ENCODE measurements around the gene SLC43A2. TPM values are rescaled to one million over a fixed set of nuclear protein-coding genes. Genes with fewer than 3 reads are reported as not detected.

The SLC43A2 gene
- total RNA-seq, 2 donors from 2014 or later, result 5.1 to 7.4 TPM

DNA sequence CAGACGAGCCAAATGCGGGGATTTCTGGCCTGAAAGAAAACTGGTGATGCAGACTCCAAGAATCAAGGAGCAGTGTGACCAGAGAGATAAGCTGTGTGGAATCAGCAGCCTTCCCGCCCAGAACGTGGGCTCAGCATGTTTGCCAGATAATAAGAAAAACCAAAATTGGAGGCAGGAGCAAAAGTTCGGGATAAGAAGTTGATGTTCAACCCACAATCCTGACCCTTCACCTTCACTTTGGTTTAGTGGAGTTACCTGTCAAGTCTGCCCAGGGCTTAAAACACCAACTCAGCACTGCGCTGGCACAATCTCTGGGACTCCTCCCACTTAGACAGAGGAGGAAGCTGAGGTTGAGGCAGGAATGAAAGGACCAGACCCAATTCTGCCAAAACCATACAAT is 3.1 kb downstream of the SLC43A2 start:
- H3K36me3 Mint-ChIP-seq (ENCODE audit: low read depth), result peaks cover 2% of the 10 kb centered on the region

DNA sequence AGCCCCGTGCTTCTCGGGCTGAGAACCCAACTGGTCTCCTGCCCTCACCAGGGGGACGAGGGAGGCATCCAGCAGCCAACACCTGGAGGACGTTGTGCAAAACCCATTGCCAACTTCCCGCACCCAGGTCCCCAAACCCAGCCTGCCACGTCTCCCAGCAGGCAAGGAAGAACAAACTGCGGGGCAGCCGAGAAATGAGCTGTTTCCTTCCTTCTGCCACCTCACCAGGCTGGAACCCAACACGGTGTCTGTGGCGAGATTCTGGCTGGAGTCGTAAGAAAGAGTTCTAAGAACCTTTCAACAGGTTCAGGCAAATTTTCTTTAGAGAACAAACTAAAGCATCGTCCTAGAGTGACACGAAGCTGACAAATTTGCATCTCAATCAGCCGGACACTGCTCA is 3.6 kb downstream of the SLC43A2 start:
- H3K36me3 Mint-ChIP-seq (ENCODE audit: low read depth), result no peaks in the 10 kb centered on the region
- H3K4me1 Mint-ChIP-seq, result peaks cover 12% of the 10 kb centered on the region
- H3K27me3 Mint-ChIP-seq, result peaks cover 17% of the 10 kb centered on the region
- ATAC-seq (no peak), DNase-seq (no peak)
- no peak overlapping the region for H3K4me3 Mint-ChIP-seq
- H3K27ac Mint-ChIP-seq, result no peak overlapping the region
- no peaks in the 10 kb centered on the region for H3K9me3 ChIP-seq (ENCODE audit: control insufficient read depth, low read length, poor library complexity, severe bottlenecking)

More for the DNA sequence above, 3.1 kb downstream of the SLC43A2 start:
- H3K4me1 Mint-ChIP-seq, result peaks cover 15% of the 10 kb centered on the region
- H3K9me3 ChIP-seq (ENCODE audit: control insufficient read depth, low read length, poor library complexity, severe bottlenecking), result no peaks in the 10 kb centered on the region
- H3K27me3 Mint-ChIP-seq, result peaks cover 17% of the 10 kb centered on the region
- ATAC-seq (no peak), DNase-seq (no peak)
- H3K4me3 Mint-ChIP-seq, result no peak overlapping the region
- no peak overlapping the region for H3K27ac Mint-ChIP-seq

DNA sequence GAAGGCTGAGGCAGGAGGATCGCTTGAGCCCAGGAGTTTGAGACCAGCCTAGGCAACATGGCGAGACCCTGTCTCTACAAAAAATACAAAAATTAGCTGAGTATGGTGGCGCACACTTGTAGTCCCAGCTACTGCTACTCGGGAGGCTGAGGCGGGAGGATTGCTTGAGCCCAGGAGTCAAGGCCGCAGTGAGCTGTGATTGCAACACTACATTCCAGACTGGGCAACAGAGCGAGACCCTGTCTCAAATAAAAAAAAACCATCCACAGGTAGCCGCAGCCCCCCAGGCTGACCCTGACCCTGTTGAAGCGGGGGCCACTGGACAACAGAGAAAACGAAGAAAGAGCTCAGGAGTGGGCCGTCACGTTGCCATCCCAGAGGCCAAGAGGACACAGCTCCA is 4.0 kb downstream of the SLC43A2 start:
- no peak for ATAC-seq

DNA sequence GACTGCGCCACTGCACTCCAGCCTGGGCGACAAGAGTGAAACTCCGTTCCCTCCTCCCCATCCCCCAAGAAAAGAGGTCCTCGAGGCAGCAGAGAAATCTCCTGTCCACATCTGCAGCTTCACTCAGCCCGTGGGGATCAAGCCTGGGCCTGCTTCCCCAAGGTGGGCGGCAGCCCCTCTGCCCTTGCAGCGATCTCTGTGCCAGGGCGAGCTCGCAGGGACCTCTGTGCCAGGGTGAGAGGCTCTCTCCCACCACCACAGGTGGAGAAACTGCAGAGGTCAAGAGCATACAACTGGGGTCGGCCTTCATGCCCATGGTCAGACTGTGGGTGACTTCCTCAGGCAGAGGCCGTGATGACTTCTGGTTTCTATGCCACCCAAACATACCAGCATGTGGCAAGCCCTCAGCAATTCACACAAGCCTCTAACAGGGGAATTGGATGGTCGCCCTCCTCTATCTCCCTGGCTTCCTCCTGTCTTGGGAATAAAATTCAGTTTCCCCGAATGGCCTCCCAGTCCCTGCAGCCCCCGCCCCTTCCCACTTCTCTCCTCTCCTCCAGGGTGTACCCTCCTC is 5.5 kb downstream of the SLC43A2 start:
- DNase-seq (no peak), ATAC-seq (no peak)
- Mint-ChIP-seq H3K27ac (no peak overlapping the region), H3K4me3 (no peak overlapping the region), H3K27me3 (peaks cover 17% of the 10 kb centered on the region), H3K36me3 (ENCODE audit: low read depth) (no peaks in the 10 kb centered on the region), H3K4me1 (peaks cover 6% of the 10 kb centered on the region)
- H3K9me3 ChIP-seq (ENCODE audit: control insufficient read depth, low read length, poor library complexity, severe bottlenecking), result no peaks in the 10 kb centered on the region

More for the DNA sequence above, 4.0 kb downstream of the SLC43A2 start:
- no peak overlapping the region for H3K4me3 Mint-ChIP-seq
- no peak for DNase-seq
- no peak overlapping the region for H3K27ac Mint-ChIP-seq
- H3K4me1 Mint-ChIP-seq, result peaks cover 10% of the 10 kb centered on the region
- H3K9me3 ChIP-seq (ENCODE audit: control insufficient read depth, low read length, poor library complexity, severe bottlenecking), result no peaks in the 10 kb centered on the region
- H3K27me3 Mint-ChIP-seq, result peaks cover 17% of the 10 kb centered on the region
- H3K36me3 Mint-ChIP-seq (ENCODE audit: low read depth), result no peaks in the 10 kb centered on the region

DNA sequence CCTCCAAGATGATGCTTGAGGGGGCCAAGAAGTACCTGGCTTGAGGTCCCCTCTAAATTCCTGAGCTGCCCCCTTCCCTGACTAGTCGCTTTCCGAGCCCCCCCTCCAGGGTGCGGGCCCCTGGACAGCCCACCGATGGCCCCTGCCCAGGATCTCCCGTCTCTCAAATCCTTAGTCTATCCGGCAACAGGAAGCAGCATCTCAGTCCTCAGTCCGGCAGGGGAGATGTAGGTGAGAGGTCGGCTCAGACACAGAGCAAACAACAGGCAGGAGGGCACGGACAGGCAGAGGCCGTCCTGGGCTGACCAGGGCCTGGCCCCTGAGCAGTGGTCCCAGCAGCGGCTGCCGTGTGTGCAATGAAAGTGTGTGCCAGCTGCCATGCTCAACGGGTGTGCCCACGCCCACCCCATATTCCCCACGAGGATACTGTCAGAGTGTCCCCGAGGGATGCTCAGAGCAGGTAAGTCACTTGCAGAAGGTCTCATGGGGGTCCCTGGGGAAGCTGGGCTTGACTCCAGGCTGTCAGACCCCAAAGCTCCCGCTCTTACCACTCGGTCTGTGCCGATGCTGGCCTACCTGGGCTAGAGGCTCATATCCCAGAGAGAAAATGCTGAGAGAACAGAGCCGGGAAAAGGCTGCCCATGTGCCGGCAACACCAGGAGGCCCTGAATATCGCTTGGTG is 7.2 kb downstream of the SLC43A2 start:
- DNase-seq, result no peak
- H3K27ac Mint-ChIP-seq, result no peak overlapping the region
- no peak for ATAC-seq
- H3K4me3 Mint-ChIP-seq, result no peak overlapping the region
- peaks cover 11% of the 10 kb centered on the region for H3K27me3 Mint-ChIP-seq
- H3K9me3 ChIP-seq (ENCODE audit: control insufficient read depth, low read length, poor library complexity, severe bottlenecking), result no peaks in the 10 kb centered on the region
- H3K36me3 Mint-ChIP-seq (ENCODE audit: low read depth), result no peaks in the 10 kb centered on the region
- H3K4me1 Mint-ChIP-seq, result peaks cover 4% of the 10 kb centered on the region

DNA sequence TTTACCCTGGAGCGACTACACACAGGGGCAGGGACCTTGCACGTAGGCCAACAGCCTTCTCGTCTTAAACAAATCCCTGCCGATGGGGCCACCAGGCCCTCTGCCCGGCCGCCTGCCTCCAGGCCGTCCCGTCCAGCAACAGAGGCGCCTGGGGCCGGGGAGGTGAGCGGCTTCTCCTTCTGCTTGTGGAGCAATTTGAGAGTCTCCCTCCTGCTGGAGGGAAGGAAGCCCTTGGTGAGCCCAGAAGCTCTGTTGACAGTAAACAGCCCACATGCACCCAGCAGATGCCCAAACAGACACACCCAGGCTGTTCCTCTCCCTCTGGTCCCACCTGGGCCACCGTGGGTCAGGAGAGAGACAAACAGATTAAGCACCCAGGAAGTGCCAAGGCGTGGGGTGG is 8.1 kb downstream of the SLC43A2 start:
- peaks cover 2% of the 10 kb centered on the region for H3K27me3 Mint-ChIP-seq
- no peak overlapping the region for H3K27ac Mint-ChIP-seq
- no peak for ATAC-seq
- peaks cover 3% of the 10 kb centered on the region for H3K4me1 Mint-ChIP-seq
- no peaks in the 10 kb centered on the region for H3K9me3 ChIP-seq (ENCODE audit: control insufficient read depth, low read length, poor library complexity, severe bottlenecking)
- H3K4me3 Mint-ChIP-seq, result no peak overlapping the region
- no peaks in the 10 kb centered on the region for H3K36me3 Mint-ChIP-seq (ENCODE audit: low read depth)
- DNase-seq, result no peak

DNA sequence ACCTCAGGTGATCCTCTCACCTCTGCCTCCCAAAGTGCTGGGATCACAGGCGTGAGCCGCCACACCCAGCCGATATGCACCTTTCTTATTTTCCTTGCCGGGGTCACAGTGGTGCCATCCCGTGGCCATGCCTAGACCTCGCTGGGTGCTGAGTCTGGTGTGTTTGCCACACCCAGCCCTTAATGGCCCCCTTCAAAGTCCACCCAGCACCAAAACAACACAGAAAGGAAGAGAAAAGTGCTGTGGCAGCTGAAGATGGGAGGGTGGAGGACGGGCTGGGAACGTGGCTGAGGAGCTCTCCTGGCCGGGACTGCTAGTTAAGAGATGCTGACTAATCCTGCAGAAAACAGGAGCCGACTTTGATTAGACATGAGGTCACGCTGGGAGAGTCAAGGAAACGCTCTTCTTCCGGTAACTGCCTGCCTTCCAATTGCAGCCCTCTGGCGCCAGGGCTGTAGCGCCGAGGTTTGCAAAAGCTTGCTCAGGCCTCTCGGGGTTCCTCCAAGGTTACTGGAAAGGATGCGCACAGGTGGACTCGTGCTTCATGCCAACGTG is 10.9 kb downstream of the SLC43A2 start:
- no peak overlapping the region for H3K4me3 Mint-ChIP-seq
- H3K27ac Mint-ChIP-seq, result no peak overlapping the region
- no peaks in the 10 kb centered on the region for H3K36me3 Mint-ChIP-seq (ENCODE audit: low read depth)
- H3K9me3 ChIP-seq (ENCODE audit: control insufficient read depth, low read length, poor library complexity, severe bottlenecking), result no peaks in the 10 kb centered on the region
- no peak for DNase-seq
- H3K4me1 Mint-ChIP-seq, result peaks cover 3% of the 10 kb centered on the region
- no peaks in the 10 kb centered on the region for H3K27me3 Mint-ChIP-seq
- ATAC-seq, result no peak

DNA sequence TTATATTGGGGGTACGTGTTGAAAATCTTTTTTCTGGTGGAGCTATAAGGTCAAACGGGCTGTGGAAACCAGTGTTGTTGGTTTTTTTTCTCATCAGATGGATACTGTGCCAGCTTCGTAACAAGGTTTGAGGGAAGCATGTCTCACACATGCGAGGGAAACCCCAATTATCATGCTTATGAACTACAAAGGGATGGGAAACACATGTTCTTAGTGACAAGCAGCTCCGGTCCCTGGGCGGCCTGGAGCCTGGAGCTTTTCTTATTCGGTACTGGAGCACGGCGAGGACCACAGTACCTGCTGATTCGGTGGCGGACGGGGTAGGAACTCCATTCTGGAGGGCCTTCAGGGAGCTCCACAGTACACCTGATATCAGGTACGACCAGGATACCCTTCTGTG is 12.5 kb downstream of the SLC43A2 start:
- H3K9me3 ChIP-seq (ENCODE audit: control insufficient read depth, low read length, poor library complexity, severe bottlenecking), result no peaks in the 10 kb centered on the region
- no peak for ATAC-seq
- Mint-ChIP-seq H3K27me3 (no peaks in the 10 kb centered on the region), H3K36me3 (ENCODE audit: low read depth) (no peaks in the 10 kb centered on the region), H3K4me1 (peaks cover 3% of the 10 kb centered on the region), H3K4me3 (no peak overlapping the region), H3K27ac (no peak overlapping the region)
- no peak for DNase-seq

DNA sequence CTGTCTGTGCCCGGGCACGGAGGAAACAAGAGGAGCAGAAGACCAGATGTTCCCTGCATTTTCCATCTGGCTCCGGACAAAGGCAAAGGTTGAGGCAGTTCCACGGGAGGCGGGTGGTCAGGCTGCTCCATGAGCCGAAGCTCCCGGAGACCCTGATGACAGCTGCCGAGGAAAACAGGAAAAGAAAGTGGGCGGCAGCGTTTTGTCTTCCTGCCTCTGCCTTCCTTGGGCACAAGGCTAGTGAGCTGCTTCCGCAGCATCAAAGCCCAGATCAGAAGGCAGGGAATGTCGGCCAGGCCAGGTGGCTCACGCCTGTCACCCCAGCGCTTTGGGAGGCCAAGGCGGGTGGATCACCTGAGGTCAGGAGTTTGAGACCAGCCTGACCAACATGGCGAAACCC is 16.2 kb downstream of the SLC43A2 start:
- Mint-ChIP-seq H3K27ac (no peak overlapping the region), H3K36me3 (ENCODE audit: low read depth) (no peaks in the 10 kb centered on the region), H3K4me1 (peaks cover under 1% of the 10 kb centered on the region), H3K4me3 (no peak overlapping the region), H3K27me3 (no peaks in the 10 kb centered on the region)
- no peak for DNase-seq
- ATAC-seq, result no peak
- no peaks in the 10 kb centered on the region for H3K9me3 ChIP-seq (ENCODE audit: control insufficient read depth, low read length, poor library complexity, severe bottlenecking)

DNA sequence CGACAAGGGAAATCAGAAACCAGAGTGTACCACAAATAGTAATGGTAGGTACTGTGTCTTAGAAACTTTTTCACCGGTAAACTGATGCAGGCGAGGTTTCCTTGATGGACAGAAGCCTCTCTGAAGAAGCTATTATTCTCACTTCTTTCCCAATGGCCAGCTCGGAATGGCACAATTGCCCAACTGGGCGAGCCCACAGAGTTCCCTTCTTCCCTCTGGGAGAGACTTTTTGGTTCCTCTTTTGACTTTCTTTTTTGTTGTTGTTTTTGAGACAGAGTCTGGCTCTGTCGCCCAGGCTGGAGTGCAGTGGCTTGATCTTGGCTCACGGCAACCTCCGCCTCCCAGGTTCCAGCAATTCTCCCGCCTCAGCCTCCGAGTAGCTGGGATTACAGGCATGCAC is 16.9 kb downstream of the SLC43A2 start:
- no peaks in the 10 kb centered on the region for H3K9me3 ChIP-seq (ENCODE audit: control insufficient read depth, low read length, poor library complexity, severe bottlenecking)
- Mint-ChIP-seq H3K4me1 (peaks cover 2% of the 10 kb centered on the region), H3K27me3 (no peaks in the 10 kb centered on the region), H3K36me3 (ENCODE audit: low read depth) (no peaks in the 10 kb centered on the region), H3K4me3 (no peak overlapping the region), H3K27ac (no peak overlapping the region)
- ATAC-seq (no peak), DNase-seq (no peak)

DNA sequence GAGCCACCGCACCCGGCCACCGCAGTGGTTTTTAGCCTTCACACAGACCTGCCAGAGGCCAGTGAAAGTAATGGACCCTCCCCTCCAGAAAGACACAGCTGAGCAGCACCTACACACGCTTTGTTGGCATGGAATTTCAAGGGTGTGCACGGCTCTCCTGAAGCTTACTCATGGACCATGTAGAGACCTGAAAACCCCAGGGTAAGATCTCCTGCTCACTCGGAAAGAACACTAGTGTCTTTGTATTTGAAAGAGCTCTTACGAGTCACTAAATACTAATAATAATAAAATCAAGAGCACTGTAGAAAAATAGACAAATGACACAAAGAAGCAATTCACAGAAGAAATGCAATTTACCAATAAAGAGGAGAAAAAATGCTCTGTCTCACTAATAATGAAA is 20.0 kb downstream of the SLC43A2 start:
- H3K4me3 Mint-ChIP-seq, result no peak overlapping the region
- DNase-seq (no peak), ATAC-seq (no peak)
- peaks cover 2% of the 10 kb centered on the region for H3K4me1 Mint-ChIP-seq
- no peaks in the 10 kb centered on the region for H3K9me3 ChIP-seq (ENCODE audit: control insufficient read depth, low read length, poor library complexity, severe bottlenecking)
- H3K27me3 Mint-ChIP-seq, result no peaks in the 10 kb centered on the region
- H3K27ac Mint-ChIP-seq, result no peak overlapping the region
- H3K36me3 Mint-ChIP-seq (ENCODE audit: low read depth), result no peaks in the 10 kb centered on the region

DNA sequence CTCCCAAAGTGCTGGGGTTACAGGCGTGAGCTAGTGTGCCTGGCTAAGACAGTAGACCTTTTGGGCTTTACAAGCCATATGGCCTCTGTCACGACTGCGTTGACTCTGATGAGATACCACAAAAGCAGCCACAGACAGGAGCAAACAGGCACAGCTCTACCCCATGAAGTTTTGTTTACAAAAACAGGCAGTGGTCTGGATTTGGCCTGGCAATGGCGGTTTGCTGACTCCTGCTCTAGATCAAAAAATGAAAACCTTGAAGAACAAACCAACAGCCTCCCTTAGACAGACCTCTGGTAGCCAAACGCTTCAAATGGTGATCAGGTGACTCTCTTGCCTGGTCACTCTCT is 20.7 kb downstream of the SLC43A2 start:
- Mint-ChIP-seq H3K4me3 (no peak overlapping the region), H3K27ac (no peak overlapping the region)

DNA sequence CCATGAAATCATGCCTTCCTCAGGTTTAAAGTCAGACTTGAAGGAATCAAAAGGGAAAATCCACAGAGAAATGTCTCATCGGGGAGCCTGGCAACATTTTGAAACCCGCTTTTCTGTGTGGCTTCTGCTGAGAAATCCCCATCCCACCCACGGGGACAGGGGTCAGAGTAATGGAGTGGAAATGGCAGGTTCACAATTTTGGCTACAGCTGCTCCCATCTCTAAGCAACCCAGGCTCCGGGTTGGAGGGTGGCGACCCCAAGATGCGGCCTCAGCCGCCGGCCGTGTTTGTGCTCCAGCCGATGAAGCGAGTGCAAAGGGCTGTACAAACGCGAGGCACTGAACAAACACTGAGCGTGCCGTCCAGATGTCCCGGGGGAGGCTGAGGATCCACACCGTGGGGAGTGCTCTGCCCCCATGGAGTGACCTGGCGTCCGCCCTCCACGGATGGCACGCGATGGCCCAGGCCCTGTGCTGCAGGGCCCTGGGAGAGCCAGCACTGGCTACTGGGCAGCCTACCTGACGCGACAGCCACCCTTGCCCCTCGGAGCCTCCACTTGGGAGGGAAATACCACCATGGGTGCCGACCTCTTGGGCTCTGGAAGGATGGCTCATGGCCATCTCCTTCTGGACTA is 22.2 kb downstream of the SLC43A2 start:
- Mint-ChIP-seq H3K4me3 (no peak overlapping the region), H3K4me1 (peaks cover 2% of the 10 kb centered on the region), H3K27me3 (no peaks in the 10 kb centered on the region), H3K27ac (no peak overlapping the region), H3K36me3 (ENCODE audit: low read depth) (no peaks in the 10 kb centered on the region)
- H3K9me3 ChIP-seq (ENCODE audit: control insufficient read depth, low read length, poor library complexity, severe bottlenecking), result no peaks in the 10 kb centered on the region
- no peak for ATAC-seq
- no peak for DNase-seq

More for the DNA sequence above, 20.7 kb downstream of the SLC43A2 start:
- ATAC-seq (no peak), DNase-seq (no peak)
- Mint-ChIP-seq H3K36me3 (ENCODE audit: low read depth) (no peaks in the 10 kb centered on the region), H3K4me1 (peaks cover 2% of the 10 kb centered on the region), H3K27me3 (no peaks in the 10 kb centered on the region)
- H3K9me3 ChIP-seq (ENCODE audit: control insufficient read depth, low read length, poor library complexity, severe bottlenecking), result no peaks in the 10 kb centered on the region

Measured in T-helper 17 cell (primary cell).